ENCODE data around the gene AKNA.

DNA sequence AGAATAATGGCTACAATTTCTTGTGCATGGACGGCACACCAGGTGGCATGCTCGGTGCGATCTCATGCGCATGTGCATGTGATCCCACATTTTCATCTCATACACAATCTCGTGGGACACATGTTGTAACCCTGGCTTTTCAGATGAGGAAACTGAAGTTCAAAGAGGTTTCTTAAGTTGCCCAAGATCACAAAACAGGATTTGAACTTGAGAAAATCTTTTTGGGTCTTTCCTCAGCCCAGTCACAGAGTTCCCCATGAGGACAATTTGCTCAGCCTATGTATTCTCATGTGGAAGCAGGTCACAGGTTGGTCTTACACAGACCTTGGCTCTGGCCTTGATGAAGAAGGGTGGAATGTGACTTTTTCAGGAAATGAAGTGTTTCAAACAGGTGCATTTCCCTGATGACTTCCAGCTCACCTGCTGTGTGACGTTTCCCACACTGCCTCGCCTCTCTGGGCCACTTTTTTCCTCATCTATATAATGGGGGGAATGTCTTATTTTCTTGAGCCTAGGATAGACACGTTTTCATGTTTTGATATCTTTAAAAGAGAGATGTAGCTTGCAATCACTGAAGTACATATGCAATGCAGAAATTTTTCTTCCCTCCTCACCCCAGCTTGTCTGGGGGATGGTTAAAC, 71.9 kb downstream of the AKNA start:
- TF ChIP-seq, protein P1, sequence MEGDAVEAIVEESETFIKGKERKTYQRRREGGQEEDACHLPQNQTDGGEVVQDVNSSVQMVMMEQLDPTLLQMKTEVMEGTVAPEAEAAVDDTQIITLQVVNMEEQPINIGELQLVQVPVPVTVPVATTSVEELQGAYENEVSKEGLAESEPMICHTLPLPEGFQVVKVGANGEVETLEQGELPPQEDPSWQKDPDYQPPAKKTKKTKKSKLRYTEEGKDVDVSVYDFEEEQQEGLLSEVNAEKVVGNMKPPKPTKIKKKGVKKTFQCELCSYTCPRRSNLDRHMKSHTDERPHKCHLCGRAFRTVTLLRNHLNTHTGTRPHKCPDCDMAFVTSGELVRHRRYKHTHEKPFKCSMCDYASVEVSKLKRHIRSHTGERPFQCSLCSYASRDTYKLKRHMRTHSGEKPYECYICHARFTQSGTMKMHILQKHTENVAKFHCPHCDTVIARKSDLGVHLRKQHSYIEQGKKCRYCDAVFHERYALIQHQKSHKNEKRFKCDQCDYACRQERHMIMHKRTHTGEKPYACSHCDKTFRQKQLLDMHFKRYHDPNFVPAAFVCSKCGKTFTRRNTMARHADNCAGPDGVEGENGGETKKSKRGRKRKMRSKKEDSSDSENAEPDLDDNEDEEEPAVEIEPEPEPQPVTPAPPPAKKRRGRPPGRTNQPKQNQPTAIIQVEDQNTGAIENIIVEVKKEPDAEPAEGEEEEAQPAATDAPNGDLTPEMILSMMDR (IDR thresholded peaks at IDR 0.05) = no peak
- no peak for TF ChIP-seq POLR2A (IDR thresholded peaks at IDR 0.05)
